WERI-Rb-1 (cell line): Measurements from ENCODE around the gene ZRSR2.
A peak's percentile ranks its signal among the peaks of the same experiment; 100 is the strongest.

Experiments
- DNase-seq: peaks from one replicate; pipeline ENCODE4 v3.0.0-alpha.2; 2020
- H3K27ac ChIP-seq: fragments of 250-450 bp; sonication (Bioruptor Pico); 2 replicates; pipeline ENCODE4 v1.5.1; 2020; ENCODE audit warnings: mild to moderate bottlenecking, moderate library complexity
- H3K27me3 ChIP-seq: fragments of 250-450 bp; sonication (Bioruptor Pico); 2 replicates; pipeline ENCODE4 v1.5.1; 2021; ENCODE audit warnings: mild to moderate bottlenecking, low read depth, moderate library complexity; ENCODE audit not compliant: insufficient read depth, severe bottlenecking
- H3K36me3 ChIP-seq: fragments of 250-450 bp; sonication (Bioruptor Pico); 2 replicates; pipeline ENCODE4 v1.5.1; 2020; ENCODE audit warnings: mild to moderate bottlenecking, moderate library complexity
- H3K4me3 ChIP-seq: 2 replicates; pipeline ENCODE4 v1.5.1; 2011; ENCODE audit warnings: low read depth, mild to moderate bottlenecking, control low read depth, low read length
- H3K9me3 ChIP-seq: fragments of 250-450 bp; sonication (Bioruptor Pico); 2 replicates; pipeline ENCODE4 v1.5.1; 2021; ENCODE audit warnings: mild to moderate bottlenecking, moderate library complexity; ENCODE audit not compliant: severe bottlenecking
- CTCF ChIP-seq: IDR thresholded peaks from 2 replicates; pipeline ENCODE4 v1.5.1; 2011; ENCODE audit warnings: low read depth, mild to moderate bottlenecking, control low read depth, inconsistent platforms, low read length

Gene ZRSR2

GRCh38 chrX:15855568-15856221, 65.4 kb downstream of the ZRSR2 start:
- Histone ChIP-seq H3K4me3 (peak overlapping the region; percentile 79), H3K9me3 (no peaks in the 10 kb centered on the region), H3K27ac (peak overlapping the region; percentile 77), H3K36me3 (peaks cover 9% of the 10 kb centered on the region), H3K27me3 (no peaks in the 10 kb centered on the region)
- no peak for DNase-seq
- TF ChIP-seq CTCF, result no peak

GRCh38 chrX:15856222-15856587, 65.9 kb downstream of the ZRSR2 start:
- Histone ChIP-seq H3K27me3 (no peaks in the 10 kb centered on the region), H3K9me3 (no peaks in the 10 kb centered on the region), H3K4me3 (peak overlapping the region; percentile 79), H3K36me3 (peaks cover 9% of the 10 kb centered on the region), H3K27ac (no peak overlapping the region)
- no peak for DNase-seq
- no peak for TF ChIP-seq CTCF

- no peak for DNase-seq
- no peak for TF ChIP-seq CTCF
- Histone ChIP-seq H3K4me3 (no peak overlapping the region), H3K27ac (no peak overlapping the region), H3K36me3 (peaks cover 8% of the 10 kb centered on the region), H3K27me3 (no peaks in the 10 kb centered on the region), H3K9me3 (no peaks in the 10 kb centered on the region)
Measured at GRCh38 chrX:15856636-15857035, 66.4 kb downstream of the ZRSR2 start.

- H3K27ac ChIP-seq, result no peak overlapping the region
- no peaks in the 10 kb centered on the region; the same call in 1 of the 2 replicates for H3K36me3 ChIP-seq
- no peaks in the 10 kb centered on the region for H3K9me3 ChIP-seq
- TF ChIP-seq CTCF, result no peak
- peaks cover 4% of the 10 kb centered on the region for H3K27me3 ChIP-seq
- no peak for DNase-seq
- no peak overlapping the region for H3K4me3 ChIP-seq
Measured at GRCh38 chrX:15858051-15858450, 67.8 kb downstream of the ZRSR2 start.

- no peak for TF ChIP-seq CTCF
- Histone ChIP-seq H3K36me3 (no peaks in the 10 kb centered on the region), H3K27ac (no peak overlapping the region), H3K4me3 (no peak overlapping the region), H3K27me3 (peaks cover 12% of the 10 kb centered on the region), H3K9me3 (no peaks in the 10 kb centered on the region)
- DNase-seq, result no peak
Measured at GRCh38 chrX:15860921-15861320, 70.6 kb downstream of the ZRSR2 start.

GRCh38 chrX:15864023-15864422, 73.7 kb downstream of the ZRSR2 start:
- Histone ChIP-seq H3K9me3 (no peaks in the 10 kb centered on the region), H3K27ac (no peak overlapping the region), H3K36me3 (no peaks in the 10 kb centered on the region), H3K27me3 (peaks cover 22% of the 10 kb centered on the region), H3K4me3 (no peak overlapping the region)
- TF ChIP-seq CTCF, result no peak
- DNase-seq, result no peak
